Activated naive CD4-positive, alpha-beta T cell treated with anti-CD3 and anti-CD28 coated beads, Interleukin-2, amount 10 ng/mL, durations not matched to agents 7 days and 5 days (primary cell): ENCODE data around the gene SLFN5.
"Not testable (repeated sequence)": the region's sequence is repeated elsewhere in the genome, so short reads cannot be mapped to it uniquely, and the experiment has no call there.

Experiments used
- CTCF ChIA-PET: fragments of 350-600 bp; sonication (Branson Sonifier 250); formaldehyde crosslinking; loops from one replicate; lab custom pipeline; 2021; ENCODE audit warnings: antibody characterized with exemption; lab: Charles Lee
- DNase-seq: peaks from one replicate; pipeline ENCODE4 v3.0.0-alpha.2; 2020
- H3K27ac Mint-ChIP-seq: one replicate; pipeline ENCODE4 v1.8.0; 2021; ENCODE audit warnings: mild to moderate bottlenecking, moderate library complexity, mixed read lengths
- H3K27me3 Mint-ChIP-seq: one replicate; pipeline ENCODE4 v1.8.0; 2021; ENCODE audit warnings: mild to moderate bottlenecking, mixed read lengths
- H3K36me3 Mint-ChIP-seq: one replicate; pipeline ENCODE4 v1.8.0; 2021; ENCODE audit warnings: mixed read lengths
- H3K4me1 Mint-ChIP-seq: one replicate; pipeline ENCODE4 v1.8.0; 2021; ENCODE audit warnings: mixed read lengths
- H3K4me3 Mint-ChIP-seq: one replicate; pipeline ENCODE4 v1.8.0; 2021; ENCODE audit warnings: mild to moderate bottlenecking, moderate library complexity, mixed read lengths
- H3K9me3 Mint-ChIP-seq: one replicate; pipeline ENCODE4 v1.8.0; 2021; ENCODE audit warnings: mixed read lengths

Gene SLFN5

GRCh38 chr17:35229638-35230037 lies 13.2 kb upstream of the SLFN5 start:
- H3K27me3 Mint-ChIP-seq = no peaks in the 10 kb centered on the region
- no peak overlapping the region for H3K27ac Mint-ChIP-seq
- H3K4me1 Mint-ChIP-seq = peaks cover 20% of the 10 kb centered on the region
- no peak for DNase-seq
- peaks cover 16% of the 10 kb centered on the region for H3K9me3 Mint-ChIP-seq
- peaks cover 49% of the 10 kb centered on the region for H3K36me3 Mint-ChIP-seq
- CTCF ChIA-PET = no interaction called here
- H3K4me3 Mint-ChIP-seq = no peak overlapping the region

- H3K4me3 Mint-ChIP-seq, H3K27me3 Mint-ChIP-seq, DNase-seq: not testable (repeated sequence)
- CTCF ChIA-PET = interaction anchor here (0.6 kb wide), 1 partner anchor 17 kb away, joined by 3 read pairs; no protein-coding TSS in a partner anchor
- Mint-ChIP-seq H3K36me3 (peaks cover 80% of the 10 kb centered on the region), H3K9me3 (peaks cover 46% of the 10 kb centered on the region), H3K27ac (peak overlapping the region; percentile 21), H3K4me1 (peaks cover 65% of the 10 kb centered on the region)
Measured at GRCh38 chr17:35234315-35234714, 8.6 kb upstream of the SLFN5 start.

GRCh38 chr17:35235289-35235688 lies 7.6 kb upstream of the SLFN5 start:
- peaks cover 76% of the 10 kb centered on the region for H3K36me3 Mint-ChIP-seq
- peaks cover 68% of the 10 kb centered on the region for H3K4me1 Mint-ChIP-seq
- peak overlapping the region; percentile 67 for H3K27ac Mint-ChIP-seq
- H3K9me3 Mint-ChIP-seq = peaks cover 39% of the 10 kb centered on the region
- no peak for DNase-seq
- CTCF ChIA-PET = no interaction called here
- no peaks in the 10 kb centered on the region for H3K27me3 Mint-ChIP-seq
- no peak overlapping the region for H3K4me3 Mint-ChIP-seq

- Mint-ChIP-seq H3K27me3 (no peaks in the 10 kb centered on the region), H3K9me3 (peaks cover 34% of the 10 kb centered on the region), H3K4me3 (no peak overlapping the region), H3K4me1 (peaks cover 70% of the 10 kb centered on the region), H3K27ac (no peak overlapping the region), H3K36me3 (peaks cover 71% of the 10 kb centered on the region)
- CTCF ChIA-PET = no interaction called here
- no peak for DNase-seq
Measured at GRCh38 chr17:35235917-35236316, 7.0 kb upstream of the SLFN5 start.

- H3K36me3 Mint-ChIP-seq = peaks cover 72% of the 10 kb centered on the region
- peaks cover 67% of the 10 kb centered on the region for H3K4me1 Mint-ChIP-seq
- CTCF ChIA-PET = interaction anchor here (1.5 kb wide), 1 partner anchor 16 kb away, joined by 4 read pairs; no protein-coding TSS in a partner anchor
Measured at GRCh38 chr17:35236821-35237220, 6.1 kb upstream of the SLFN5 start.

GRCh38 chr17:35238821-35239220 lies 4.1 kb upstream of the SLFN5 start:
- H3K27ac Mint-ChIP-seq = peak overlapping the region; percentile 99
- peaks cover 57% of the 10 kb centered on the region for H3K4me1 Mint-ChIP-seq
- H3K36me3 Mint-ChIP-seq = peaks cover 74% of the 10 kb centered on the region
- peak overlapping the region; percentile 91 for H3K4me3 Mint-ChIP-seq
- CTCF ChIA-PET = interaction anchor here (0.7 to 5.8 kb wide), 3 partner anchors 25 to 98 kb away, joined by 3 to 49 read pairs (median 3); no protein-coding TSS in a partner anchor
- DNase-seq = no peak
- peaks cover 33% of the 10 kb centered on the region for H3K9me3 Mint-ChIP-seq
- H3K27me3 Mint-ChIP-seq = peaks cover 4% of the 10 kb centered on the region

More at GRCh38 chr17:35236821-35237220, 6.1 kb upstream of the SLFN5 start:
- Mint-ChIP-seq H3K27me3 (no peaks in the 10 kb centered on the region), H3K9me3 (peaks cover 33% of the 10 kb centered on the region), H3K4me3 (no peak overlapping the region), H3K27ac (no peak overlapping the region)
- DNase-seq = no peak

- H3K4me1 Mint-ChIP-seq = peaks cover 62% of the 10 kb centered on the region
- DNase-seq = no peak
- H3K9me3 Mint-ChIP-seq = peaks cover 28% of the 10 kb centered on the region
- H3K27ac Mint-ChIP-seq = peak overlapping the region; percentile 99
- H3K36me3 Mint-ChIP-seq = peaks cover 78% of the 10 kb centered on the region
- peaks cover 4% of the 10 kb centered on the region for H3K27me3 Mint-ChIP-seq
- CTCF ChIA-PET = interaction anchor here (0.6 to 5.8 kb wide), 5 partner anchors 19 to 98 kb away, joined by 3 to 49 read pairs (median 3); no protein-coding TSS in a partner anchor
- H3K4me3 Mint-ChIP-seq = peak overlapping the region; percentile 91
Measured at GRCh38 chr17:35239823-35240222, 3.0 kb upstream of the SLFN5 start.

GRCh38 chr17:35240861-35241260 lies 2.0 kb upstream of the SLFN5 start:
- Mint-ChIP-seq H3K4me1 (peaks cover 62% of the 10 kb centered on the region), H3K36me3 (peaks cover 76% of the 10 kb centered on the region)

GRCh38 chr17:35241520-35241919 lies 1.4 kb upstream of the SLFN5 start:
- Mint-ChIP-seq H3K27ac (peak overlapping the region; percentile 99), H3K27me3 (peaks cover 4% of the 10 kb centered on the region), H3K4me1 (peaks cover 60% of the 10 kb centered on the region), H3K9me3 (peaks cover 12% of the 10 kb centered on the region), H3K36me3 (peaks cover 73% of the 10 kb centered on the region), H3K4me3 (peak overlapping the region; percentile 91)
- peak; percentile 53 for DNase-seq
- CTCF ChIA-PET = interaction anchor here (0.8 to 5.8 kb wide), 8 partner anchors 19 to 98 kb away, joined by 3 to 49 read pairs (median 5); no protein-coding TSS in a partner anchor

More at GRCh38 chr17:35240861-35241260, 2.0 kb upstream of the SLFN5 start:
- Mint-ChIP-seq H3K27ac (peak overlapping the region; percentile 99), H3K27me3 (peaks cover 4% of the 10 kb centered on the region), H3K4me3 (peak overlapping the region; percentile 91), H3K9me3 (peaks cover 19% of the 10 kb centered on the region)
- CTCF ChIA-PET = interaction anchor here (0.8 to 5.8 kb wide), 9 partner anchors 19 to 99 kb away, joined by 3 to 49 read pairs (median 5); no protein-coding TSS in a partner anchor
- no peak for DNase-seq

GRCh38 chr17:35242158-35242804 lies 591 bp upstream of the SLFN5 start:
- peak overlapping the region; percentile 99 for H3K27ac Mint-ChIP-seq
- peaks cover 4% of the 10 kb centered on the region for H3K27me3 Mint-ChIP-seq
- peaks cover 71% of the 10 kb centered on the region for H3K36me3 Mint-ChIP-seq
- DNase-seq = peak; percentile 93
- peak overlapping the region; percentile 91 for H3K4me3 Mint-ChIP-seq
- CTCF ChIA-PET = interaction anchor here (0.9 to 5.8 kb wide), 5 partner anchors 24 to 296 kb away, joined by 3 to 49 read pairs (median 5); partner anchors contain the start of gene SLFN12L
- peaks cover 5% of the 10 kb centered on the region for H3K9me3 Mint-ChIP-seq
- peaks cover 59% of the 10 kb centered on the region for H3K4me1 Mint-ChIP-seq

GRCh38 chr17:35243561-35244340 lies 879 bp downstream of the SLFN5 start:
- H3K27me3 Mint-ChIP-seq = peaks cover 4% of the 10 kb centered on the region
- H3K4me3 Mint-ChIP-seq = peak overlapping the region; percentile 91
- DNase-seq = peak; percentile 67
- peaks cover 58% of the 10 kb centered on the region for H3K4me1 Mint-ChIP-seq
- CTCF ChIA-PET = interaction anchor here (0.7 to 0.9 kb wide), 2 partner anchors 102 to 370 kb away, joined by 3 to 4 read pairs; partner anchors contain the start of gene NLE1
- H3K9me3 Mint-ChIP-seq = no peaks in the 10 kb centered on the region
- H3K27ac Mint-ChIP-seq = peak overlapping the region; percentile 99
- H3K36me3 Mint-ChIP-seq = peaks cover 71% of the 10 kb centered on the region

- H3K9me3 Mint-ChIP-seq = no peaks in the 10 kb centered on the region
- peak; percentile 92 for DNase-seq
- H3K36me3 Mint-ChIP-seq = peaks cover 75% of the 10 kb centered on the region
- CTCF ChIA-PET = no interaction called here
- peak overlapping the region; percentile 91 for H3K4me3 Mint-ChIP-seq
- peaks cover 4% of the 10 kb centered on the region for H3K27me3 Mint-ChIP-seq
- peaks cover 60% of the 10 kb centered on the region for H3K4me1 Mint-ChIP-seq
- H3K27ac Mint-ChIP-seq = peak overlapping the region; percentile 99
Measured at GRCh38 chr17:35244341-35245195, 1.7 kb downstream of the SLFN5 start.

GRCh38 chr17:35245196-35245486 lies 2.3 kb downstream of the SLFN5 start:
- peaks cover 60% of the 10 kb centered on the region for H3K4me1 Mint-ChIP-seq
- peaks cover 76% of the 10 kb centered on the region for H3K36me3 Mint-ChIP-seq
- peaks cover 4% of the 10 kb centered on the region for H3K27me3 Mint-ChIP-seq
- H3K27ac Mint-ChIP-seq = peak overlapping the region; percentile 99
- H3K9me3 Mint-ChIP-seq = no peaks in the 10 kb centered on the region
- peak overlapping the region; percentile 91 for H3K4me3 Mint-ChIP-seq
- DNase-seq = no peak
- CTCF ChIA-PET = no interaction called here
